OCI-M1 (cell line): ENCODE results near the gene TIGD4.
"Not testable (repeated sequence)": the region's sequence is repeated elsewhere in the genome, so short reads cannot be mapped to it uniquely, and the experiment has no call there.

Source experiments
- DNase-seq: peaks from one replicate; lab custom pipeline; 2025; lab: John Stamatoyannopoulos, UW

Gene TIGD4

GRCh38 chr4:152780267-152780778 is 793 bp upstream of the TIGD4 start:
- DNase-seq = no peak

DNA sequence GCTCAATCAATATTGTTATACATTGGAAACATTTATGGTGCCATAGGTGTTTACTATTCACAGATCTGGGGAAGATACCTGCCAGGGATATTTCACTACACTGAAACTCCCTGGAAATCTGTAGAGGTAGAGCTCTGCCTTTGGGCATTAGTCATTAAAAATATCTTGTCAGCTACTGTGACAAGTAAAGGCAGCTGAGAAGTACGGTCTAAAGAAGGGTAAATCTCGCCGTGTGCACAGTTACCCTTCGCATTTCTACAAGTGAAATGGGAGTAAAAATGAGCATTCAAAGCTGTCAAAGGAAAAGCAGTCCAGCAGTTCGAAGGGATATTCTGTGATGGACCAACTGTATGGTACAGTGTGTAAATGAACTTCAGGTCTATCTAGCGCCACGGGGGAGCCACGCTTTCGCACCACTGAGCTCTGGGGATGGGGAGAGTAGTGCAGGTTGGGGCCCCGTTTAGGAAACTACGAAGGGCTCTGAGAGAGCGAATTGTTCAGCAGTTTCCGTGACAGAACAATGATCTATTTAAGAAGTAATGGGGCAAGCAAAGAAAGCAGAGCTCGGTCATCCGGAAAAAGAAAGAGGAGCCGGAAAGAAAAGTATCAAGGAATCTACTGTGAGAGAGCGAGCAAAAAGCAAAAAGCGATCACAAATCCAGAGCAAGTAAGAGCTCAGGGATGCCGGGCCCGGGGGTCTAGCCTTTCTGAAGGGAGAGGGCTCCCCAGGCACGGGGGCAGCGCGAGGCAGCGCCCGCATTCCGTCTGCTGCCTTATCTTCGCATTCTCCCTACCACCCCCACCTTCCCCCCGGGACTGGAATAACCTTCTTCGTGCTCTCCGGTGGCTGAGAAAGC is 646 bp downstream of the TIGD4 start:
- peak; percentile 69 for DNase-seq

GRCh38 chr4:152777488-152777887 is 2.0 kb downstream of the TIGD4 start:
- no peak for DNase-seq

GRCh38 chr4:152776352-152776751 is 3.2 kb downstream of the TIGD4 start:
- no peak for DNase-seq

DNA sequence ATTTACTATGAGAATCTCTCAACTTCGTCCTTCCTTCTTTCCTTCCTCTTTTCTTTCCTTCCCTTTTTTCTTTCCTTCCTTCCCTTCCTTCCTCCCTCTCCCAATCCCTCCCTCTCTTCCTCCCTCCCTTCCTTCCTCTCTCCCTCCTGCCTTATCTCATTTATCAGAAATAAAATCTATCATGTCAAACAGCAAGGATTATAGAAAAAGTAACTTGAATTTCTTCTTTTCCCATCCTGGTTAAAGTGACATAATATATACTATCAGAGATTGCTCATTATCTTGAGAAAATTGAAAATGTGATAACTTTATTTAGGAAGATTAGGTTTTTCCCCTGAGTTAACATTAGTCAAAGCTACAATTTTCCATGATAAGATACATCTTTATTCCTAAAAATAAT is 5.6 kb downstream of the TIGD4 start:
- no peak for DNase-seq

DNA sequence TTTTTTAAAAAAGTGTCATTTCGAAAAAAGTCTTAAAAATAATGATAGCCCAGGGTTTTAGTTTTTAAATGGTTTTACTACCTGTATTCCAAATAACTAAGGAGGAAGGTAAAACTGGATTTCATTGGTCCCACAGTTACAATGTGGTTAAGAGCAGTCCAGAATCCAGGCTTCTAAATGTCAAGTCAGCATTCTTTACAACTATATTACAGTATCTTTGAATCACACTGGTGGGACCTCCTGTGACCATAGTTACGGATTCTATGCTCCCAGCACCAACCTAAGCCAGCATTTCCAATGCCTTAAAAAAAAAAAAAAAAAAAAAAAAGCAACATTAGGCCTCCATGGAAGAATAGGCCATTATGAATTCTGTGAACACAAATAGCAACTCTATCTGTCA is 6.2 kb downstream of the TIGD4 start:
- no peak for DNase-seq

DNA sequence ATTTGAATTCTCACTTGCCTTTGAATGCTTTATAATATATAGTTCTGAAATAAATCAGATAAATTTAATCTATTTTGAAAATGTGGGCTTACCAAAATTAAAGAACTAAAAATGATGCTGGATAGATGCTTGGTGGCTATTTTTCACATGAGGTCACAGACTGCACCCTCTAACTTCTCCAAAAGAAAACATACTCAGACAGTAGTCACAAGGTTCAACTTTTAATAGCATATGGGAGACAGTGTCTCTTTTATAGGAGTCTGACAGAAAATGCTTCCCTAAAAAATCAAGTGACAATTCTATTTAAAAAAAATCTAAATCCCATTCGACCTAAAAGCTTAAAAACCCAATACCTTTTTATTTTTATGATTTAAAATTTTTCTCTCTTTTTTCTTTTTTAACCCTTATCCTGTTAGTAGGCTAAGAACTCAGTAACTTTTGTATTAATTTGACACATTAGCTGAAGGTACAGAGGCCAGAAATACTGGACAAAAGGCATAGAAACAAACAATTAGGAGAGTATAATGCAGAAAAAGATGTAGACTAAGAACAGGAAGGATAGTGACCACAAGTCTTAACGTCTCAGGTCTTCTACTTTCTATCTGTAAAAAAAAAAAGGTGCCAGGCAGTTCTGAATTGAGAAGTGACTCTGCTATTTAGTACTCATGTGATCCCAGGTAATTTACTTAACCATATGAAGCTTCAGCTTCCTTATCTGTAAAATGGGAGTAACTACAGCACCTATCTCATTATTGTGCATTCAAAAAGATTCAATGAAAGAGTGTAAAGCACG is 7.6 kb downstream of the TIGD4 start:
- peak; percentile 32 for DNase-seq

GRCh38 chr4:152765069-152765737 is 14.3 kb downstream of the TIGD4 start:
- not testable (repeated sequence) for DNase-seq

DNA sequence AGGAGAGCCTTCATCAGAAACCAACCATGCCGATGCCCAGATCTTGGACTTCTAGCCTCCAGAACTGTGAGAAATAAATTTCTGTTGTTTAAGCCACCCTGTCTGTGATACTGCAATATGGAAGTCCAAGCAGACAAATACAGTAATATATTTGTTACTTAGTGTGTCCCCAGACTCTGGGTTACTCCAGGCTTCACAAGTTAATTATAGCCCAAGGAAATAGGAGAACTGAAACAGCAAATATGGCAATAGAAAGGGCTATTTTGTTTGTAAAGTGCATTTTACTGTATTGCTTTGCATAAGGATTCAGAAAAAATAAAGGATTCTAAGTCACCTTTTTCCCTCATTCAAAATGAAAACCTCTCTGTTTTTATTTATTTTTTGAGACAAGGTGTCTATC is 15.7 kb downstream of the TIGD4 start:
- no peak for DNase-seq

- no peak for DNase-seq
These were observed 30.9 kb downstream of the TIGD4 start for GRCh38 chr4:152748619-152749018.

- DNase-seq = no peak
These were observed 32.1 kb downstream of the TIGD4 start for GRCh38 chr4:152747444-152747843.

DNA sequence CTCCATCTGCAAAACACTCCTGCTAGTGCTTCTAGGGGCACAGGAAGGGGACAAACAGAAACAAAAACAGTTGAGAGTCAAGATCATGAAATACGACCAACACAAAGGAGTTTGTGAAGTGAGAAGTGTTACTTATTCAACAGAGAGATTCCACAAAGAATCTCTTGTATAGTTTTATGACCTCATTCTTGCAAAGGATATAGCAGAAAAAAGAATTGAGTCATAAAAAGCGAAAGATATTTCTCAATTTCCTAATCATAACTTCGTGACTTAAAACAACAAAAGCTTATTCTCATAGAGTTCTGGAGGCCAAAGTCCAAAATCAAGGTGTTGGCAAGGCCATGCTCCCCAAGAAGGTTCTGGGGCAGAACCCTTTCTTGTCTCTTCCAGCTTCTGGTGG is 40.7 kb downstream of the TIGD4 start:
- no peak for DNase-seq

GRCh38 chr4:152735906-152736305 is 43.6 kb downstream of the TIGD4 start:
- DNase-seq = no peak

DNA sequence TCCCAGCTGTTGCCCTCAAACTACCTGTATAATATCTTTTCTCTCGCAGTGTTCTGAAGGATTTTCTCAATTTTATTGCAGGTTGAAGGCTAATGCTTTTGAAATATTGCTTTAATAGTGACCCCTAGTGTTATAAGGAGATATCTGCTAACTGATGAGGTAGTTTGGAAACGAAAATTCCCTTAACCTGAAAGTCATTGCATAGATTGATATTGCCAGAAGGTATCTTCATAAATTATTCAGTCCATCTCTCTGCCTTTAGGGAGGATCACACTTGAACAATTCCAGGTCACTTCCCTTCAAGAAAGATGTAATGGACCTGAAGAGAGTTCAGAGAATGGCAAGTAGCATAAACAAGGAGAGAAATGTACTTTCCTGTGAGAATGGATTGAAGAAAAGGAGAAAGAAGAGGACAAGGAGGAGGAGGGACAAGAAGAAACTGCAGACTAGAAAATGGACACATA is 44.1 kb downstream of the TIGD4 start:
- DNase-seq = peak; percentile 87

- peak; percentile 42 for DNase-seq
These were observed 44.9 kb downstream of the TIGD4 start for GRCh38 chr4:152734699-152735050.

DNA sequence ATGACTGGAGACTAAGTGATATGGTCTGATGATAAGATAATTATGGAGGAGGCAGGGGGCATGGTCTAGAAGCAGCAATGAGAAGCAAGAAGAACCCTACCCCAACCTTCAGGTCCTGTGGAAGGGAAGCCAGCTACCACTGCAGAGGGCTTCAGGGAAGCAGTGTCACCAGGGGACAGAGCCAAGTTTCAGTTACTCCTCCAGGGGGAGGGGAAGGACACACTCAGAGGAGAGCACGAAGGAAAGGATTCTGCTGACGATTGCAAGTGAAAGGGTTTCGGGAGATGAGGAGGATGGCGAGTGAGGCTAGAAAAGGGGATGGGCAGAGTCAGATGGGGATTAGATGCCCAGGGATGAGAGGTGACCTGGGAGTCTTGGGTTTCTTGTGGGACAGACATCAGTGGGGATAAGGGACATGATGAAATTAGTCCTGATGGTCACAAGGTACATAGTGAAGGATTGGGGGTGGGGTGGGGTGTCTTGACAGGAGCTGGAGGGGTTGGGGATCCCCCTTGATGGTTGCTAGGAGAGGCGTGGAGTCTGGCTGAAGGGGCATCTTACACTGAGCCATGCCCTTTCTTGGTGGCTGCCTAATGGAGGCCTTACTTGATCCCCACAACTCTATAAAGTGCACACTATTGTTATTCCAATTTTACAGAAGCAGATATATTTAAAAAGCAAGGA is 45.4 kb downstream of the TIGD4 start:
- DNase-seq = peak; percentile 30

DNA sequence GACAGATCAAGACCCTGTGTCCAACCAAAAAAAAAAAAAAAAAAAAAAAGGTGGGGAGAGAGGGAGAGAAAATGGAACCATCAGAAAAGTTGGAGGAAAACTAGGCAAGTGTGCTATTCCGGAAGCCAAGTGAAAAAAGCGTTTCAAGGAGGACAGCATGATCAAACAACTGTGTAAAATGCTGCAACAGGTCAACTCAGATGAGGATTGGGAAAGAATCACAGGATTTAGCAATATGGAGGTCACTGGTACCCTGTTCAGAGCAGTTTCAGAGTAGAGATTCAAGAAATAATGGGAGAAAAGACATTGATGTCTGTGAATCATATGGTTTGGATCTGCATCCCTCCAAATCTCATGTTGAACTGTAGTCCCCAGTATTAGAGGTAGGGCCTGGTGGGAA is 47.5 kb downstream of the TIGD4 start:
- DNase-seq = no peak

GRCh38 chr4:152729466-152729865 is 50.1 kb downstream of the TIGD4 start:
- DNase-seq = no peak

GRCh38 chr4:152728343-152728742 is 51.2 kb downstream of the TIGD4 start:
- no peak for DNase-seq

DNA sequence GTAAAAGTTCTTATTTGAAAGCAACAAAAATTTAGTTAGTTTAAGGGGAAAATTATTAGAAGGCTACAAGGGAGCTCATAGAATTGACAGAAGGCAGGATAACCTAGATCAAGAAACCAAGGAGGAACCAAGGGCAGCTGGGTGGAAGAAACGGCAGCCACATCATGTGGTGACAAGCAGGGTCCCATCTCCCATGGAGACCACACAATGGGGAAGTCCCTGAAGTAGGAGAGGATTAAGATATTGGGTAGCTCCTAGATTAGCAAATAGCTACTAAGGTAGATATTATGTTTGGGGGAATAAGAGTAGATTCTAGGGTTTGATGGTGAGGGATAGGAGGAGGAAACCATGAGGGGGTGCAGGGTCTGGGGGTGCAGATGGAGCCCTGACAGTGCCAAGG is 51.7 kb downstream of the TIGD4 start:
- peak; percentile 57 for DNase-seq

- DNase-seq = no peak
These were observed 55.0 kb downstream of the TIGD4 start for GRCh38 chr4:152724494-152724893.

DNA sequence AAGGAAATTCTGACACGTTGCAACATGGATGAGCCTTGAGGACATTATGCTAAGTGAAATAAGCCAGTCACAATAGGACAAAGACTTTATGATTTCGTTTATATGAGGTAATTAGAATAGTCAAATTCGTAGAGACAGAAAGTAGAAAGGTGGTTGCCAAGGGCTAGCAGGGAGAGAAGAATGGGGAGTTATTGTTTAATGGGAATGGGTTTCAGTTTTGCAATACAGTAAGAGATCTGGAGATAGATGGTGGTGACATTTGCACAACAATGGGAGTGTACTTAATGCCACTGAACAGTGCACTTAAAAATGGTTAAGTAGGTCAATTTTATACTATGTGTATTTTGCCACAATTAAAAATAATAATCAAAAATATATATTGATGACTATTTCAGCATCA is 56.3 kb downstream of the TIGD4 start:
- DNase-seq = no peak
